ENCODE data around the gene ADAMTS2. TPM values are rescaled to one million over a fixed set of nuclear protein-coding genes. Genes with fewer than 3 reads are reported as not detected.

ADAMTS2 gene
- total RNA-seq, 4 donors from 2014 or later = 2.3 to 10.6 (median 3.0) TPM

DNA sequence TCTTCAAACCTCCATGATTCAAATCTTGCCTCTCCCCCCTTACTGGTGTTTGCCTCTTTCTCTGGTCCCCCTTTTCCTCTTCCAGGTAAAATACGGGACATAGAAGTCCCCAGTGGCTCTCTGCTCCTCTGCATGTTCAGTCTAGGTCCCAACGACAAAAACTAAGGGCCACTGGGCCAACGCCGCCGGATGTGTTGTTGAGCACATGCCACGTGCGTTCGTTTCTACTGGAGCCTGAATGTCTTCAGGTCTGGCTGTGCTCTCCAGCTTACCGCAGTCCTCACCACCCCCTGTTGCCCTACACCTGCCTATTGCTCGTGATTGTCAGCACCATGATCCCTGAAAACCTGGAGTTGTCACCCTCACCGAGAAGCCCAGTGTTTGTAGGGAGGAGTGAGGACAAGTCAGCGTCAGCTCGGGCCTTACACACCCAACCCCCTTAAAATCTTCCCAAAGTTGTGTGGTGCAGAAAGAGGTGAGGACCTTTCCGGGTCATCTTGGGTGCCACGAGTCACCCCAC, 2.8 kb upstream of the ADAMTS2 start:
- DNase-seq (ENCODE audit: low spot score in 2 of 2) = no peak
- no peak for TF ChIP-seq POLR2A (IDR thresholded peaks at IDR 0.05)
- TF ChIP-seq, protein P1, sequence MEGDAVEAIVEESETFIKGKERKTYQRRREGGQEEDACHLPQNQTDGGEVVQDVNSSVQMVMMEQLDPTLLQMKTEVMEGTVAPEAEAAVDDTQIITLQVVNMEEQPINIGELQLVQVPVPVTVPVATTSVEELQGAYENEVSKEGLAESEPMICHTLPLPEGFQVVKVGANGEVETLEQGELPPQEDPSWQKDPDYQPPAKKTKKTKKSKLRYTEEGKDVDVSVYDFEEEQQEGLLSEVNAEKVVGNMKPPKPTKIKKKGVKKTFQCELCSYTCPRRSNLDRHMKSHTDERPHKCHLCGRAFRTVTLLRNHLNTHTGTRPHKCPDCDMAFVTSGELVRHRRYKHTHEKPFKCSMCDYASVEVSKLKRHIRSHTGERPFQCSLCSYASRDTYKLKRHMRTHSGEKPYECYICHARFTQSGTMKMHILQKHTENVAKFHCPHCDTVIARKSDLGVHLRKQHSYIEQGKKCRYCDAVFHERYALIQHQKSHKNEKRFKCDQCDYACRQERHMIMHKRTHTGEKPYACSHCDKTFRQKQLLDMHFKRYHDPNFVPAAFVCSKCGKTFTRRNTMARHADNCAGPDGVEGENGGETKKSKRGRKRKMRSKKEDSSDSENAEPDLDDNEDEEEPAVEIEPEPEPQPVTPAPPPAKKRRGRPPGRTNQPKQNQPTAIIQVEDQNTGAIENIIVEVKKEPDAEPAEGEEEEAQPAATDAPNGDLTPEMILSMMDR (IDR thresholded peaks at IDR 0.05) = no peak
- WGBS, 2 donors = 88 to 90% methylated on average over 15 of the region's 15 CpGs
- intact Hi-C loops (cut with DNase I; ENCODE audit: low total_unique reads) = no loop called here
- H3K4me3 ChIP-seq (ENCODE audit: low read depth, poor library complexity, severe bottlenecking) = no peak overlapping the region

DNA sequence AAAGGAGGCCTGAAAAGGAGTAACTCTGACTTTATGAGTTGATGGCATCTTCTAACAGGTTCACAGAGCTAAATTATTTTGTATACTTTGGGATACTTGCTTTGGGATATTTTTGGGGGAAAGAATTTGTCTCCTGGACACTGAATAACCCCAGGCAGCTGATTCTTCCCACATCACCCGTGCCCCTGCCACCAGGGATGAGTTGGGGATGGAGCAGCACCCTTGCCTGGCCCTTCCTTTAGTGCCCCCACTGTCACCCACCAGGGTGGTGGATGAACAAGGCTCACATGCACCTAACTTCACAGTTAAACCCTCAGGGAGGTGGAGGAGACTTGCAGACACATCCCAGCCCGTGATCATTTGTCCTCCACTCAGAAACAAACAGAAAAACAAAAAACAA, 2.3 kb upstream of the ADAMTS2 start:
- no peak overlapping the region for H3K4me3 ChIP-seq (ENCODE audit: low read depth, poor library complexity, severe bottlenecking)
- DNase-seq (ENCODE audit: low spot score in 2 of 2) = no peak
- TF ChIP-seq, protein P1 (IDR thresholded peaks at IDR 0.05) = no peak
- no peak for TF ChIP-seq POLR2A (IDR thresholded peaks at IDR 0.05)
- intact Hi-C loops (cut with DNase I; ENCODE audit: low total_unique reads) = no loop called here
- WGBS, 2 donors = 63 to 67% methylated on average over 2 of the region's 2 CpGs

DNA sequence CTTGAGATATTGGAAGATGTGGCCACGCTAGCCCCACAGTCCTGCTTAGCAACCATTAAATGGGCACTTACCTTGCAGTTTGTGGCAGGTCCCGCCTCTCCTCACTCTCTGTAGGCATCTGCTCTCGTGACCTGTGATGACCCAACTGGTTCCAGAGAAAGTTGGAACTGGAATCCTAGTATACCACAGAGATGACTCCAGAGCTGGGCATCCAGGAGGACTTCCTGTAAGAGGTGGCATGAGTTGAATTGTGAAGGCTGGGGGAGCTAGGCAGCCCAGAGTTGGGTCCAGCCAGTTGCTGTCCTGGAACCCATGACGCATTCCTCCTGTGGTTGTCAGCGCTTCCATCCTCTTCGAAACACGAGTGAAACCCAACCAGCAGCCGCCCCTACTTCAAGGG, 1.6 kb upstream of the ADAMTS2 start:
- no peak overlapping the region for H3K4me3 ChIP-seq (ENCODE audit: low read depth, poor library complexity, severe bottlenecking)
- WGBS, 2 donors = 89 to 93% methylated on average over 8 of the region's 8 CpGs
- no peak for TF ChIP-seq POLR2A (IDR thresholded peaks at IDR 0.05)
- TF ChIP-seq, protein P1 (IDR thresholded peaks at IDR 0.05) = no peak
- no peak for DNase-seq (ENCODE audit: low spot score in 2 of 2)
- intact Hi-C loops (cut with DNase I; ENCODE audit: low total_unique reads) = no loop called here

DNA sequence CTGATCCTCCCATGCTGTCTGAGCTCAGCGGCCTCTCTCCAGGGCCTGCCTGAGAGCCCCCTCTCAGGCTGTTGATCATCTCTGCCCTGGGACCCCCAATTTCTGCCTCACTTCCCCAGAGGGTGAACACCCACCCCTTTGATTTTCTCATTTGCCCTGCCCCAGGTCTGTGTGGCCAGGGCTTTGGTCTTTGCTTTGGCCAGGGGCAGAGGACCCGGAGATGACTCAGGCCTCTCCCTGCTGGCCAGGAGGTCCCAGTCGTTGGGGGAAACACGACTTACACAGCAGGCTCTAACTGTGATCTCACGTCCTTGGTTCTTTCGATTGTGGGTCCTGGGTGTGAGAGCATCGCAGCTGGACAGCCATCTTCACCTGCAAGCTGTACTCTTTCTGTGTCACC, 1.1 kb upstream of the ADAMTS2 start:
- DNase-seq (ENCODE audit: low spot score in 2 of 2) = no peak
- TF ChIP-seq POLR2A (IDR thresholded peaks at IDR 0.05) = no peak
- TF ChIP-seq, protein P1 (IDR thresholded peaks at IDR 0.05) = no peak
- intact Hi-C loops (cut with DNase I; ENCODE audit: low total_unique reads) = no loop called here
- H3K4me3 ChIP-seq (ENCODE audit: low read depth, poor library complexity, severe bottlenecking) = no peak overlapping the region
- WGBS, 2 donors = 71 to 85% methylated on average over 7 of the region's 7 CpGs

DNA sequence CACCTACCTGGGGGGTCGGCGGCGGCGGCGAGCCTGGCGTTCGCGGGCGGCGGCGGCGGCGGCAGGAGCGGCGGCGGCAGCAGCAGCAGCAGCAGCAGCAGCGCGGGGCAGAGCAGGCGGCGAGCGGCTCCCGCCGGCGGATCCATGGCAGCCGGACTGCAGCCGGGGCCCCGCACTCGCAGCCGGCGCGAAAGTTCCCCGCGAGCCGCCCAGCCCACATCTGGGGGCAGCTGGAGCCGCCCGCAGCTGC, 153 bp downstream of the ADAMTS2 start:
- no peak for DNase-seq (ENCODE audit: low spot score in 2 of 2)
- WGBS, 2 donors = 0 to 6% methylated on average over 9 to 12 of the region's 36 CpGs
- TF ChIP-seq, protein P1 (IDR thresholded peaks at IDR 0.05) = no peak
- H3K4me3 ChIP-seq (ENCODE audit: low read depth, poor library complexity, severe bottlenecking) = peak overlapping the region; percentile 49
- intact Hi-C loops (cut with DNase I; ENCODE audit: low total_unique reads) = no loop called here

DNA sequence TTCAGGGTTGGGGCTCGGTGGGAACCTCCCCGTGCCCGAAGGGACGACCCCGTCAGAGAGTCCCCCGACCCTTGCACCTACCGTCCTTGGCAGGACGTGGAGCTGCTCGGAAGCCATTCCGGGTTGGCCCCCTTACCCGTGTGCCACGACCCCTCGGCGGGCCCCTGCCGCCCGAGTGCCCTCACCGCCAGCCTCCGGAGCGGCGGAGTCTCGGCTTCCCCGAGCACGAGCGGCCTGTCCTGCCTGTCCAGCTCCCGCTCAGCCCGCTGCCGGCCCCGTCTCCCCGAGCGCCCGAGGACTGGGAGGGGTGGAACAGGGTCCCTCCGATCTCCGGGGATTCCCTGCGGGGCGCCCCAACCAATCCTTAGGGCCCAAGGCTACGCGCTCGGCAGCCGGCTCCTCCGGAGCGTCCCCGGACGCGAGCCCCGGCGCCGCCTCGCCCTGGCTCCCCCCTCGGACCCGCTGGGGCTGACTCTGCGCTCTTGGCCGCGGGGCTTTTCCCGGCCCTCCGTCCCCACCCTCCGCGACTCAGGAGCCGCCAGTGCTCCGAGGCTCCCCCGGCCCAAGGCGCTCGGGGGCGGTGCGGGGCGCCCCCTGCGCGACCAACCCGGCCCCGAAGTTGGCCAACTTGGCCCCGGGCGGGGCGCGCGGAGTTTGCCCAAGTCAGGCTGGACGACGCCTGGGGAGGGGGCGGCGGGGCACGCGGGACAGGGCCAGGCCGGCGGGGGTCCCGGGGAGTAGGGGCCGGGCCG, 654 bp downstream of the ADAMTS2 start:
- WGBS, 2 donors = 0 to 1% methylated on average over 4 to 22 of the region's 85 CpGs
- intact Hi-C loops (cut with DNase I; ENCODE audit: low total_unique reads) = no loop called here
- TF ChIP-seq POLR2A (IDR thresholded peaks at IDR 0.05) = no peak
- TF ChIP-seq, protein P1 (IDR thresholded peaks at IDR 0.05) = no peak
- H3K4me3 ChIP-seq (ENCODE audit: low read depth, poor library complexity, severe bottlenecking) = peak overlapping the region; percentile 49
- no peak for DNase-seq (ENCODE audit: low spot score in 2 of 2)

Data from lower leg skin (tissue), 4 donors.